Gastroesophageal sphincter (tissue), 3 donors: Measurements from ENCODE around the gene PHKG2.

ENCODE experiments used
- EP300 ChIP-seq: sonication (generic); formaldehyde crosslinking; IDR thresholded peaks from one replicate; pipeline ENCODE4 v1.6.1; 2017; ENCODE audit warnings: antibody characterized with exemption, mild to moderate bottlenecking
- POLR2A ChIP-seq, 2 donors: fragments of 450-650 bp; IDR thresholded peaks; one replicate each; pipeline ENCODE4 v1.6.1; 2017; ENCODE audit warnings: antibody characterized with exemption in 2 of 2, mild to moderate bottlenecking in 2 of 2, moderate library complexity in 1 of 2
- POLR2AphosphoS5 ChIP-seq: sonication (generic); formaldehyde crosslinking; IDR thresholded peaks from one replicate; pipeline ENCODE4 v1.6.1; 2017; ENCODE audit warnings: antibody characterized with exemption
- TF ChIP-seq, protein P1 (sequence below), 4 experiments: fragments of 200-600 bp in 2 of 4; fragments of 450-650 bp in 2 of 4; sonication (generic) in 1 of 4; IDR thresholded peaks; one replicate each; pipeline ENCODE4 v1.5.1; 2017 to 2019; ENCODE audit warnings: antibody characterized with exemption in 4 of 4, mild to moderate bottlenecking in 2 of 4, moderate library complexity in 2 of 4

GRCh38 chr16:30782486-30783279 lies 34.5 kb downstream of the PHKG2 start:
- TF ChIP-seq, protein P1, sequence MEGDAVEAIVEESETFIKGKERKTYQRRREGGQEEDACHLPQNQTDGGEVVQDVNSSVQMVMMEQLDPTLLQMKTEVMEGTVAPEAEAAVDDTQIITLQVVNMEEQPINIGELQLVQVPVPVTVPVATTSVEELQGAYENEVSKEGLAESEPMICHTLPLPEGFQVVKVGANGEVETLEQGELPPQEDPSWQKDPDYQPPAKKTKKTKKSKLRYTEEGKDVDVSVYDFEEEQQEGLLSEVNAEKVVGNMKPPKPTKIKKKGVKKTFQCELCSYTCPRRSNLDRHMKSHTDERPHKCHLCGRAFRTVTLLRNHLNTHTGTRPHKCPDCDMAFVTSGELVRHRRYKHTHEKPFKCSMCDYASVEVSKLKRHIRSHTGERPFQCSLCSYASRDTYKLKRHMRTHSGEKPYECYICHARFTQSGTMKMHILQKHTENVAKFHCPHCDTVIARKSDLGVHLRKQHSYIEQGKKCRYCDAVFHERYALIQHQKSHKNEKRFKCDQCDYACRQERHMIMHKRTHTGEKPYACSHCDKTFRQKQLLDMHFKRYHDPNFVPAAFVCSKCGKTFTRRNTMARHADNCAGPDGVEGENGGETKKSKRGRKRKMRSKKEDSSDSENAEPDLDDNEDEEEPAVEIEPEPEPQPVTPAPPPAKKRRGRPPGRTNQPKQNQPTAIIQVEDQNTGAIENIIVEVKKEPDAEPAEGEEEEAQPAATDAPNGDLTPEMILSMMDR (IDR thresholded peaks at IDR 0.05), result no peak
- TF ChIP-seq EP300 (no peak), POLR2AphosphoS5 (no peak), POLR2A (IDR thresholded peaks at IDR 0.05) (no peak)
